Natural killer cell (primary cell): ENCODE measurements around the gene PHACTR1. TPM values are rescaled to one million over a fixed set of nuclear protein-coding genes. Genes with fewer than 3 reads are reported as not detected.

ENCODE experiments used
- ATAC-seq, 3 donors: fragments of 150-1000 bp in 2 of 3; fragments of 200-7000 bp in 1 of 3; cut with Tn5 transposase; 1 replicate in 1 of 3; 2 replicates in 2 of 3; pipeline ENCODE4 v1.10.0; 2021; ENCODE audit warnings: mild to moderate bottlenecking in 2 of 3, moderate library complexity in 2 of 3
- DNase-seq, 2 donors: peaks; one replicate each; pipeline versions ENCODE4 v3.0.0 to v3.0.0-alpha.2; 2013 to 2021; ENCODE audit warnings: mixed read lengths in 1 of 2
- H3K27ac ChIP-seq: one replicate; pipeline ENCODE4 v1.5.1; 2013; ENCODE audit warnings: mild to moderate bottlenecking, low read length
- H3K27me3 ChIP-seq: one replicate; pipeline ENCODE4 v1.6.1; 2013; ENCODE audit warnings: low read length; ENCODE audit not compliant: control insufficient read depth, insufficient read depth
- H3K36me3 ChIP-seq: one replicate; pipeline ENCODE4 v1.6.1; 2013; ENCODE audit warnings: low read length; ENCODE audit not compliant: control insufficient read depth, insufficient read depth
- H3K4me1 ChIP-seq: one replicate; pipeline ENCODE4 v1.6.1; 2013; ENCODE audit warnings: low read length; ENCODE audit not compliant: control insufficient read depth, insufficient read depth
- H3K4me3 ChIP-seq: one replicate; pipeline ENCODE4 v1.5.1; 2013; ENCODE audit warnings: low read length
- H3K9me3 ChIP-seq: one replicate; pipeline ENCODE4 v1.6.1; 2013; ENCODE audit warnings: low read length; ENCODE audit not compliant: control insufficient read depth, insufficient read depth
- H3K27ac Mint-ChIP-seq, 2 donors: one replicate each; pipeline ENCODE4 v1.8.0; 2022; ENCODE audit warnings: mild to moderate bottlenecking in 2 of 2, mixed read lengths in 2 of 2, moderate library complexity in 1 of 2
- H3K27me3 Mint-ChIP-seq, 2 donors: one replicate each; pipeline ENCODE4 v1.8.0; 2022; ENCODE audit warnings: low read depth in 2 of 2, mixed read lengths in 2 of 2
- H3K36me3 Mint-ChIP-seq: one replicate; pipeline ENCODE4 v1.8.0; 2022; ENCODE audit warnings: mixed read lengths
- H3K4me1 Mint-ChIP-seq, 2 donors: one replicate each; pipeline ENCODE4 v1.8.0; 2022; ENCODE audit warnings: mixed read lengths in 2 of 2
- H3K4me3 Mint-ChIP-seq: one replicate; pipeline ENCODE4 v1.8.0; 2022; ENCODE audit warnings: mild to moderate bottlenecking, moderate library complexity, mixed read lengths
- H3K9me3 Mint-ChIP-seq, 2 donors: one replicate each; pipeline ENCODE4 v1.8.0; 2022; ENCODE audit warnings: mixed read lengths in 2 of 2
- WGBS: methylation state at CpG from one replicate; pipeline ENCODE4 v1.1.7; 2013; ENCODE audit warnings: missing lambda C conversion rate; ENCODE audit not compliant: insufficient coverage; 5-methylcytosine and 5-hydroxymethylcytosine counted together
- intact Hi-C: fragments of 100-400 bp; cut with micrococcal nuclease; formaldehyde crosslinking; loops from one replicate; pipeline ENCODE4 v1.14.2; 2022
- total RNA-seq, 4 donors: library from RNA; stranded (reverse); fragments of 120-200 nt in 1 of 4; gene quantifications; one replicate each; pipeline versions ENCODE4 v1.2.3 to v1.2.4, GENCODE V29; 2013 to 2022
- TF ChIP-seq, protein P1 (sequence below): fragments of 200-600 bp; IDR thresholded peaks from one replicate; pipeline ENCODE4 v1.8.0; 2022; ENCODE audit warnings: antibody characterized with exemption

The PHACTR1 gene
- total RNA-seq, 3 donors from 2014 or later (not counting 1 experiment from before 2014, with no cell fraction given): 5.2 to 19.0 (median 5.4) TPM

DNA sequence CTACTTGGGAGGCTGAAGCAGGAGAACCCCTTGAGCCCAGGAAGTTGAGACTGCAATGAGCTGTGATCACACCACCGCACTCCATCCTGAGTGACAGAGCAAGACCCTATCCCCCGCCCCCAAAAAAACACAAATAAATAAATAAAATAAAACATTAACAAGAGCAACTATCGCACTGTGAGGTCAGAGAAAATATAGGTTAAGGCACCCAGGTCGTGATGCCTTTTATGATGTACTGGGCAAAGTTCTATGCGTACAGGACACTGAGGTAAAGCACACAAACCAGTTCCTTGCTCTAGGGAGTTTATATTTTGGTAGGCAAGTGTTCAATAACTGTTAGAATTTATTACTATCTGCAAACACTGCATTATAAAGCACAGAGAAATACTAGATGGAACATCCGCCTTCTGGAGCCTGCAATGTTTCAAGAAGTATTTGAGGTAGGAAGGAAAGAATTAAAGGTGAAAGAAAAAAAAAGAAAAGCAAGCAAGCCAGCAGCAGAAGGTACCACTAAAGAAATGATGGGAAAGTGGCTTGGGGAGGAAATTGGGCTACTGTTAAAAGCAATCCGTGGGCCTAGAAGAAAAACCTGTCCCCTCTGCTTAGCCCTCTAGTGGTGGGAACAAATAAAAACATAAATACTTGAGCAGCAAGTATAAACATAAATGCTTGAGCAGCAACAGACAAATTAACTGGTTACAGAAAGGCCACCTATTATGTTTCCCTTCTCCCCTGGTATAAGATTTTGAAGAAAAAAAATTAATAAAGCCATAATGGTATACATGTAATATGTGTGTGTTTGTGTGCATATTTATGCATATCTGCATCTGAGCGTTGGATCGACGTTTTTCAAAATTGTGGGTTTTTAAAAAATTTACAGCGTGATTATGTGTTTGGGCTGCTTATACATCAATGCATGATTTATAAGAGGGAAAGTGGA is 128.0 kb downstream of the PHACTR1 start:
- intact Hi-C loops: no loop called here
- Mint-ChIP-seq H3K9me3 (peaks cover 0 to 2% of the 10 kb centered on the region in 2 donors), H3K36me3 (no peaks in the 10 kb centered on the region), H3K4me1 (no peaks in the 10 kb centered on the region), H3K27ac (no peak overlapping the region), H3K4me3 (no peak overlapping the region), H3K27me3 (no peaks in the 10 kb centered on the region)
- no peaks in the 10 kb centered on the region for H3K4me1 ChIP-seq
- ATAC-seq (no peak), DNase-seq (peak in 1 of 2 donors; percentile 7)
- no peak overlapping the region for H3K4me3 ChIP-seq
- H3K36me3 ChIP-seq: no peaks in the 10 kb centered on the region
- H3K27ac ChIP-seq: no peak overlapping the region
- no peaks in the 10 kb centered on the region for H3K9me3 ChIP-seq
- TF ChIP-seq, protein P1, sequence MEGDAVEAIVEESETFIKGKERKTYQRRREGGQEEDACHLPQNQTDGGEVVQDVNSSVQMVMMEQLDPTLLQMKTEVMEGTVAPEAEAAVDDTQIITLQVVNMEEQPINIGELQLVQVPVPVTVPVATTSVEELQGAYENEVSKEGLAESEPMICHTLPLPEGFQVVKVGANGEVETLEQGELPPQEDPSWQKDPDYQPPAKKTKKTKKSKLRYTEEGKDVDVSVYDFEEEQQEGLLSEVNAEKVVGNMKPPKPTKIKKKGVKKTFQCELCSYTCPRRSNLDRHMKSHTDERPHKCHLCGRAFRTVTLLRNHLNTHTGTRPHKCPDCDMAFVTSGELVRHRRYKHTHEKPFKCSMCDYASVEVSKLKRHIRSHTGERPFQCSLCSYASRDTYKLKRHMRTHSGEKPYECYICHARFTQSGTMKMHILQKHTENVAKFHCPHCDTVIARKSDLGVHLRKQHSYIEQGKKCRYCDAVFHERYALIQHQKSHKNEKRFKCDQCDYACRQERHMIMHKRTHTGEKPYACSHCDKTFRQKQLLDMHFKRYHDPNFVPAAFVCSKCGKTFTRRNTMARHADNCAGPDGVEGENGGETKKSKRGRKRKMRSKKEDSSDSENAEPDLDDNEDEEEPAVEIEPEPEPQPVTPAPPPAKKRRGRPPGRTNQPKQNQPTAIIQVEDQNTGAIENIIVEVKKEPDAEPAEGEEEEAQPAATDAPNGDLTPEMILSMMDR: peak; percentile 15
- H3K27me3 ChIP-seq: no peaks in the 10 kb centered on the region
- WGBS: 82% methylated on average over 10 of the region's 11 CpGs

DNA sequence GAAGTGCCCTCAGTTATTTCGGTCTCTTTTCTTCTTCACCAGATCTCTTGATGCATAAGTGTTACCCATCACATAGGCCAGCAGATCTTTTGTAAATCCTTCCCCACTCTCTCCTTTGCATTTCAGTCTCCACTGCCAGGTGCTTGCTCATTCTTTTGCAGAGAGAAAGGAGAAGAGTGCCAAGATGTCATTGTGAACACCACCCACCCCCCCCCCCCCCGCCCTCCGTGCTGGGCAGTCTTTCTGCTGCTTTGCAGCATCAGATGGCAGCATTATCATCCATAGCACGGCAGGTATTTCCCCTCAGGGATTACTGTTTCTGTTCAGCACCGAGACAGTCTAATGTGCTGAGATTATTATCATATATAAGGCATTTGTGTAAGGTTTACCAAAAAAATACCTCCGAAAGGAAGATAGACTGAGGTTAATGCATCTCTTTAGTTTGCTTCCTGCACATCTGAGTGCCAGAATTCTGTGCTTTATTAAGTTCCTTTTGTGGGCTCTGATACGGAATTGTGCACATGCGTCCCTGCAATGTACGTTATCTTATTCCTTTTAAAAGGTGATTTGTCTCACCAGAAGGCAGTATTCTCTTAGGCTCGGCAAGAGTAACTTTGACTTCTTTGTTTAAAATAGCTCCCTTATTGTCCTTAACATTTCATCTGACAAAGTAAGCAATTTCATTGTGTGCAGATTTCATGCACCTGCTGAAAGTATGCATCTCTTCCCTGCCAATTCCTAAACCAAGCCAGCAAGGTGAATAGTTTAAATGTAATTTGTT is 128.8 kb downstream of the PHACTR1 start:
- H3K9me3 Mint-ChIP-seq: no peaks in the 10 kb centered on the region
- peaks cover 0 to 5% of the 10 kb centered on the region in 2 donors for H3K27me3 Mint-ChIP-seq
- DNase-seq (no peak), ATAC-seq (no peak)
- no peaks in the 10 kb centered on the region for H3K36me3 ChIP-seq
- H3K4me3 Mint-ChIP-seq: no peak overlapping the region
- 90% methylated on average over 8 of the region's 10 CpGs for WGBS
- no peak overlapping the region for H3K4me3 ChIP-seq
- no peaks in the 10 kb centered on the region for H3K27me3 ChIP-seq
- H3K4me1 Mint-ChIP-seq: no peaks in the 10 kb centered on the region
- H3K27ac Mint-ChIP-seq: no peak overlapping the region
- intact Hi-C loops: no loop called here
- H3K36me3 Mint-ChIP-seq: no peaks in the 10 kb centered on the region
- no peak overlapping the region for H3K27ac ChIP-seq
- TF ChIP-seq, protein P1: no peak
- no peaks in the 10 kb centered on the region for H3K9me3 ChIP-seq
- no peaks in the 10 kb centered on the region for H3K4me1 ChIP-seq

DNA sequence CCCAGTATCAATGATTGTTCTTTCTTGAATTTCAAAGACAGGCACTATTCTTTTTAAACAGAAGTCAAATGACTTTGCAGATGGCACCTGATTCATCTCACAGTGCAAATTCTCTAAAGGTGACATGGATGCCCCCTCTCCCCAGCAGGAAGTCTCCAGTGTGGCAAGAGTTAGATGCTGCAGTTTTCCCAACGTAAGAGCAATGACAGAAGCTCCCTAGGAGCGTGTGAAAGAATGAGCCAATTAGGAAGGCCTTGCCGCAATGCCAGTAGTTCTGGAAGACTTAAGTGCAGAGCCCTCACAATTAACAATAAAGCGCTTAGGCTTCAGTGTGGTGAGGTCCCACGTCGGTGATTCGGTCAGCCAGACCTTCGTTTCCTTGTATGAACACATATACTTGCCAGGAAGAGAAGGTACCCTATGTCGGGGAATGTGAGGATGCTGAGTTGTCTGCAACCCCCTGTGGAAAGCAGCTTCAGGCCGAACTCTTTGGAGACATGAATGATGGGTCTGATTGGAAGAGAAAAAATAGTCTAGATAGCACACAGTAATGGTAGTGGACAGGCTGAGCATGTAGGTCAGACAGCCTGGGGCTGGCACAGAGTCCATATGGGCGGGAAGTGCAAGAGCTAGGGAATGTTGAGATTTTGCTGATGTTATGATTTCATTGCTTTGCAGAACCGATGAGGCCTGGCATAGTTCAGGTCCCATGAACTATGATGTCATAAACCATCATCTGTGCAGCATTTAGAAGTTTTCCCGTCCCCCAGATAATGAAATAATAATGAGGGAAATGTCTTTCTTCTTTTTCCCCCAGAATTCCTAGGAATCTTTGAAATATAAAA is 132.6 kb downstream of the PHACTR1 start:
- Mint-ChIP-seq H3K4me1 (no peaks in the 10 kb centered on the region), H3K36me3 (no peaks in the 10 kb centered on the region), H3K27ac (no peak overlapping the region), H3K27me3 (peaks cover 6 to 7% of the 10 kb centered on the region in 2 donors), H3K9me3 (no peaks in the 10 kb centered on the region), H3K4me3 (no peak overlapping the region)
- 85% methylated on average over 12 of the region's 13 CpGs for WGBS
- TF ChIP-seq, protein P1: no peak
- Histone ChIP-seq H3K4me1 (no peaks in the 10 kb centered on the region), H3K9me3 (no peaks in the 10 kb centered on the region), H3K4me3 (no peak overlapping the region), H3K27ac (no peak overlapping the region), H3K27me3 (no peaks in the 10 kb centered on the region), H3K36me3 (no peaks in the 10 kb centered on the region)
- intact Hi-C loops: no loop called here
- DNase-seq (no peak), ATAC-seq (no peak)
